ENCODE measurements around the gene SPANXA2. TPM values are rescaled to one million over a fixed set of nuclear protein-coding genes. Genes with fewer than 3 reads are reported as not detected.
"Not testable (repeated sequence)": the region's sequence is repeated elsewhere in the genome, so short reads cannot be mapped to it uniquely, and the experiment has no call there.

Gene SPANXA2
- total RNA-seq: not detected
- not detected for polyA plus RNA-seq
- long read RNA-seq, donor 1: 0 reads
- long read RNA-seq, donor 2: 0 reads

- H3K36me3 ChIP-seq (ENCODE audit: control insufficient read depth in 1 of 2, insufficient read depth in 2 of 2, low read length in 1 of 2); intact Hi-C loops (cut with DNase I); DNase-seq; H3K27me3 ChIP-seq (ENCODE audit: control insufficient read depth in 1 of 2, insufficient read depth in 2 of 2, low read length in 1 of 2); H3K9me3 ChIP-seq (ENCODE audit: control insufficient read depth, low read length); H3K4me1 ChIP-seq (ENCODE audit: control insufficient read depth in 1 of 2, insufficient read depth in 2 of 2, low read length in 2 of 2); ATAC-seq (ENCODE audit: low FRiP score); H3K27ac ChIP-seq (ENCODE audit: low read depth in 1 of 2, low read length in 2 of 2); H3K4me3 ChIP-seq (ENCODE audit: low read length in 2 of 2): not testable (repeated sequence)
- no CpG with 5 or more reads among the region's 10 CpGs for WGBS, 2 donors
These were observed at the start of gene SPANXA2 for GRCh38 chrX:141589408-141589807. Gene SPANXA2 (plus strand): TSS chrX:141589708. CDS start chrX:141589768, 60 bp downstream.

- not testable (repeated sequence) for H3K9me3 ChIP-seq (ENCODE audit: control insufficient read depth, low read length); H3K36me3 ChIP-seq (ENCODE audit: control insufficient read depth in 1 of 2, insufficient read depth in 2 of 2, low read length in 1 of 2)
- 80 to 97% methylated on average over 6 to 8 of the region's 16 CpGs for WGBS, 2 donors
These were observed 47.0 kb upstream of the SPANXA2 start for GRCh38 chrX:141542551-141542950.

GRCh38 chrX:141584638-141585037 is 4.9 kb upstream of the SPANXA2 start, which contains the start of gene SPANXA1:
Gene SPANXA1 (minus strand): TSS chrX:141584738. CDS start chrX:141584678, 60 bp downstream.
- H3K27ac ChIP-seq (ENCODE audit: low read depth in 1 of 2, low read length in 2 of 2); H3K9me3 ChIP-seq (ENCODE audit: control insufficient read depth, low read length); H3K4me3 ChIP-seq (ENCODE audit: low read length in 2 of 2); H3K27me3 ChIP-seq (ENCODE audit: control insufficient read depth in 1 of 2, insufficient read depth in 2 of 2, low read length in 1 of 2); ATAC-seq (ENCODE audit: low FRiP score); H3K36me3 ChIP-seq (ENCODE audit: control insufficient read depth in 1 of 2, insufficient read depth in 2 of 2, low read length in 1 of 2); DNase-seq; H3K4me1 ChIP-seq (ENCODE audit: control insufficient read depth in 1 of 2, insufficient read depth in 2 of 2, low read length in 2 of 2); intact Hi-C loops (cut with DNase I): not testable (repeated sequence)
- no CpG with 5 or more reads among the region's 10 CpGs for WGBS, 2 donors

More at GRCh38 chrX:141542551-141542950, 47.0 kb upstream of the SPANXA2 start:
- H3K27me3 ChIP-seq (ENCODE audit: control insufficient read depth in 1 of 2, insufficient read depth in 2 of 2, low read length in 1 of 2); intact Hi-C loops (cut with DNase I); H3K4me3 ChIP-seq (ENCODE audit: low read length in 2 of 2); H3K4me1 ChIP-seq (ENCODE audit: control insufficient read depth in 1 of 2, insufficient read depth in 2 of 2, low read length in 2 of 2); H3K27ac ChIP-seq (ENCODE audit: low read depth in 1 of 2, low read length in 2 of 2); ATAC-seq (ENCODE audit: low FRiP score): not testable (repeated sequence)
- DNase-seq: peak in 1 of 2 donors; percentile 46

- Histone ChIP-seq H3K27me3 (ENCODE audit: control insufficient read depth in 1 of 2, insufficient read depth in 2 of 2, low read length in 1 of 2) (no peaks in the 10 kb centered on the region), H3K27ac (ENCODE audit: low read depth in 1 of 2, low read length in 2 of 2) (no peak overlapping the region), H3K4me1 (ENCODE audit: control insufficient read depth in 1 of 2, insufficient read depth in 2 of 2, low read length in 2 of 2) (no peaks in the 10 kb centered on the region), H3K36me3 (ENCODE audit: control insufficient read depth in 1 of 2, insufficient read depth in 2 of 2, low read length in 1 of 2) (no peaks in the 10 kb centered on the region), H3K9me3 (ENCODE audit: control insufficient read depth, low read length) (no peaks in the 10 kb centered on the region), H3K4me3 (ENCODE audit: low read length in 2 of 2) (no peak overlapping the region)
- intact Hi-C loops (cut with DNase I): no loop called here
- 98 to 100% methylated on average over 1 of the region's 1 CpG for WGBS, 2 donors
- DNase-seq (no peak), ATAC-seq (ENCODE audit: low FRiP score) (no peak)
These were observed 19.6 kb downstream of the SPANXA2 start for GRCh38 chrX:141609111-141609510.

- DNase-seq: no peak
- WGBS, 2 donors: 45 to 72% methylated on average over 2 of the region's 2 CpGs
- H3K9me3 ChIP-seq (ENCODE audit: control insufficient read depth, low read length): no peaks in the 10 kb centered on the region
- no peaks in the 10 kb centered on the region for H3K36me3 ChIP-seq (ENCODE audit: control insufficient read depth in 1 of 2, insufficient read depth in 2 of 2, low read length in 1 of 2)
- no peaks in the 10 kb centered on the region for H3K4me1 ChIP-seq (ENCODE audit: control insufficient read depth in 1 of 2, insufficient read depth in 2 of 2, low read length in 2 of 2)
- H3K27ac ChIP-seq (ENCODE audit: low read depth in 1 of 2, low read length in 2 of 2): no peak overlapping the region
- intact Hi-C loops (cut with DNase I): no loop called here
- no peaks in the 10 kb centered on the region for H3K27me3 ChIP-seq (ENCODE audit: control insufficient read depth in 1 of 2, insufficient read depth in 2 of 2, low read length in 1 of 2)
- H3K4me3 ChIP-seq (ENCODE audit: low read length in 2 of 2): no peak overlapping the region
- ATAC-seq (ENCODE audit: low FRiP score): no peak
These were observed 29.8 kb downstream of the SPANXA2 start for GRCh38 chrX:141619336-141619735.

GRCh38 chrX:141632124-141632523 is 42.6 kb downstream of the SPANXA2 start:
- Histone ChIP-seq H3K9me3 (ENCODE audit: control insufficient read depth, low read length) (no peaks in the 10 kb centered on the region), H3K27me3 (ENCODE audit: control insufficient read depth in 1 of 2, insufficient read depth in 2 of 2, low read length in 1 of 2) (no peaks in the 10 kb centered on the region), H3K4me3 (ENCODE audit: low read length in 2 of 2) (no peak overlapping the region), H3K27ac (ENCODE audit: low read depth in 1 of 2, low read length in 2 of 2) (no peak overlapping the region), H3K36me3 (ENCODE audit: control insufficient read depth in 1 of 2, insufficient read depth in 2 of 2, low read length in 1 of 2) (no peaks in the 10 kb centered on the region), H3K4me1 (ENCODE audit: control insufficient read depth in 1 of 2, insufficient read depth in 2 of 2, low read length in 2 of 2) (no peaks in the 10 kb centered on the region)
- no peak for ATAC-seq (ENCODE audit: low FRiP score)
- DNase-seq: no peak
- intact Hi-C loops (cut with DNase I): no loop called here

GRCh38 chrX:141638550-141638949 is 49.0 kb downstream of the SPANXA2 start:
- ATAC-seq (ENCODE audit: low FRiP score) (no peak), DNase-seq (no peak)
- H3K9me3 ChIP-seq (ENCODE audit: control insufficient read depth, low read length): no peaks in the 10 kb centered on the region
- intact Hi-C loops (cut with DNase I): no loop called here
- no peaks in the 10 kb centered on the region for H3K27me3 ChIP-seq (ENCODE audit: control insufficient read depth in 1 of 2, insufficient read depth in 2 of 2, low read length in 1 of 2)
- no peak overlapping the region for H3K27ac ChIP-seq (ENCODE audit: low read depth in 1 of 2, low read length in 2 of 2)
- no peaks in the 10 kb centered on the region for H3K36me3 ChIP-seq (ENCODE audit: control insufficient read depth in 1 of 2, insufficient read depth in 2 of 2, low read length in 1 of 2)
- 55 to 76% methylated on average over 1 of the region's 1 CpG for WGBS, 2 donors
- no peak overlapping the region for H3K4me3 ChIP-seq (ENCODE audit: low read length in 2 of 2)
- no peaks in the 10 kb centered on the region for H3K4me1 ChIP-seq (ENCODE audit: control insufficient read depth in 1 of 2, insufficient read depth in 2 of 2, low read length in 2 of 2)

Other genes starting within 250 kb of the SPANXA2 start
- gene SPANXA1, start 5.0 kb upstream of the SPANXA2 start, total RNA-seq: not detected
- not detected for gene SPANXA1, start 5.0 kb upstream of the SPANXA2 start, polyA plus RNA-seq
- not detected for gene SPANXD, start 109.0 kb downstream of the SPANXA2 start, total RNA-seq
- gene SPANXD, start 109.0 kb downstream of the SPANXA2 start, polyA plus RNA-seq: not detected
- 1 to 10 TPM in 1 of 2 donors, under 1 TPM in 1; 0.99 to 2.2 TPM for gene MAGEC3, start 248.6 kb downstream of the SPANXA2 start, total RNA-seq
- gene MAGEC3, start 248.6 kb downstream of the SPANXA2 start, polyA plus RNA-seq: 1 to 10 TPM in 1 of 2 donors, not detected in 1; 4.8 TPM